Gastrocnemius medialis (tissue), 4 donors: Measurements from ENCODE around the gene GNAQ. TPM values are rescaled to one million over a fixed set of nuclear protein-coding genes. Genes with fewer than 3 reads are reported as not detected.

ENCODE experiments used
- ATAC-seq, 2 donors: fragments of 150-250 bp; one replicate each; pipeline ENCODE4 v1.9.1; 2016
- DNase-seq, 2 donors: peaks; one replicate each; pipeline ENCODE4 v3.0.0-alpha.2; 2019
- H3K27ac ChIP-seq, 4 donors: fragments of 200-600 bp; sonication (generic); 1 replicate in 1 of 4; 2 replicates in 3 of 4; pipeline ENCODE4 v1.5.1; 2016 to 2018; ENCODE audit warnings: mild to moderate bottlenecking in 2 of 4, moderate library complexity in 1 of 4
- H3K27me3 ChIP-seq, 3 donors: fragments of 200-600 bp; sonication (generic) in 2 of 3; 1 replicate in 1 of 3; 2 replicates in 2 of 3; pipeline versions ENCODE4 v1.5.1 to v1.6.0; 2016 to 2019; ENCODE audit warnings: mild to moderate bottlenecking in 1 of 3, moderate library complexity in 1 of 3
- H3K36me3 ChIP-seq, 2 donors: fragments of 200-600 bp; sonication (generic) in 1 of 2; one replicate each; pipeline ENCODE4 v1.5.1; 2017 to 2018
- H3K4me1 ChIP-seq, 2 donors: fragments of 200-600 bp; sonication (generic) in 1 of 2; one replicate each; pipeline ENCODE4 v1.5.1; 2016 to 2017; ENCODE audit warnings: mild to moderate bottlenecking in 2 of 2
- H3K4me3 ChIP-seq, 4 donors: fragments of 200-600 bp; sonication (generic) in 3 of 4; 1 replicate in 1 of 4; 2 replicates in 3 of 4; pipeline ENCODE4 v1.5.1; 2016 to 2019; ENCODE audit warnings: mild to moderate bottlenecking in 2 of 4
- H3K9me3 ChIP-seq, 3 donors: fragments of 200-600 bp; sonication (generic) in 2 of 3; 1 replicate in 1 of 3; 2 replicates in 2 of 3; pipeline ENCODE4 v1.5.1; 2016 to 2019
- CTCF ChIP-seq, 5 experiments: fragments of 450-650 bp in 3 of 5; fragments of 200-600 bp in 2 of 5; sonication (generic) in 2 of 5; IDR thresholded peaks in 4 of 5; conservative IDR thresholded peaks in 1 of 5; 1 replicate in 4 of 5; 2 replicates in 1 of 5; pipeline ENCODE4 v1.5.1; 2016 to 2019; ENCODE audit warnings: antibody characterized with exemption in 5 of 5, mild to moderate bottlenecking in 3 of 5, moderate library complexity in 3 of 5
- POLR2A ChIP-seq, 2 donors: fragments of 450-650 bp; IDR thresholded peaks; one replicate each; pipeline ENCODE4 v1.6.1; 2017; ENCODE audit warnings: antibody characterized with exemption in 2 of 2, mild to moderate bottlenecking in 2 of 2, moderate library complexity in 2 of 2
- in situ Hi-C, 4 donors: fragments of 200-750 bp; cut with MboI; loops; one replicate each; pipeline versions ENCODE4 v1.15.0 to v1.8.0; 2017; ENCODE audit warnings: low sequenced_read_pairs in 4 of 4
- intact Hi-C: fragments of 100-400 bp; cut with DNase I; formaldehyde crosslinking; loops from one replicate; pipeline ENCODE4 v1.15.1; 2023; ENCODE audit warnings: low total_unique reads
- total RNA-seq, 4 donors: library from RNA; depleted of rRNA; stranded (reverse); fragments of >200 nt; gene quantifications; one replicate each; pipeline versions ENCODE4 v1.1.0 to v1.2.3, GENCODE V29; 2016

Gene GNAQ
- total RNA-seq, 4 donors from 2014 or later, result 11.3 to 25.9 (median 18.7) TPM

GRCh38 chr9:78050421-78050820 lies 18.8 kb upstream of the GNAQ start:
- H3K27ac ChIP-seq, result no peak overlapping the region
- H3K9me3 ChIP-seq, result no peaks in the 10 kb centered on the region
- intact Hi-C loops, result no loop called here
- in situ Hi-C loops, result no loop called here
- no peaks in the 10 kb centered on the region for H3K36me3 ChIP-seq
- peaks cover 0 to 2% (median 0%) of the 10 kb centered on the region in 3 donors for H3K27me3 ChIP-seq
- DNase-seq, result no peak
- TF ChIP-seq POLR2A (IDR thresholded peaks at IDR 0.05) (no peak), CTCF (IDR thresholded peaks at IDR 0.05 in 4 of 5, conservative IDR thresholded peaks at IDR 0.05 in 1 of 5) (no peak)
- H3K4me1 ChIP-seq, result no peaks in the 10 kb centered on the region
- H3K4me3 ChIP-seq, result no peak overlapping the region
- no peak for ATAC-seq

GRCh38 chr9:78049484-78049883 lies 17.9 kb upstream of the GNAQ start:
- ATAC-seq, result no peak
- in situ Hi-C loops, result loop anchor here (10.0 to 25.0 kb wide), 6 partner anchors 212 to 612 kb away; no protein-coding TSS in a partner anchor
- H3K27me3 ChIP-seq, result peaks cover 0 to 2% (median 0%) of the 10 kb centered on the region in 3 donors

GRCh38 chr9:78047106-78047505 lies 15.5 kb upstream of the GNAQ start:
- Histone ChIP-seq H3K9me3 (no peaks in the 10 kb centered on the region), H3K4me1 (no peaks in the 10 kb centered on the region), H3K36me3 (no peaks in the 10 kb centered on the region), H3K27ac (no peak overlapping the region), H3K27me3 (peaks cover 0 to 2% (median 0%) of the 10 kb centered on the region in 3 donors), H3K4me3 (no peak overlapping the region)
- ATAC-seq, result no peak
- intact Hi-C loops (no loop called here), in situ Hi-C loops (loop anchor here (10.0 to 25.0 kb wide), 6 partner anchors 210 to 610 kb away; no protein-coding TSS in a partner anchor)
- TF ChIP-seq CTCF (IDR thresholded peaks at IDR 0.05 in 4 of 5, conservative IDR thresholded peaks at IDR 0.05 in 1 of 5) (no peak), POLR2A (IDR thresholded peaks at IDR 0.05) (no peak)
- no peak for DNase-seq

More at GRCh38 chr9:78049484-78049883, 17.9 kb upstream of the GNAQ start:
- intact Hi-C loops, result no loop called here
- no peaks in the 10 kb centered on the region for H3K9me3 ChIP-seq
- no peak overlapping the region for H3K27ac ChIP-seq
- TF ChIP-seq CTCF (IDR thresholded peaks at IDR 0.05 in 4 of 5, conservative IDR thresholded peaks at IDR 0.05 in 1 of 5) (no peak), POLR2A (IDR thresholded peaks at IDR 0.05) (no peak)
- no peak for DNase-seq
- H3K4me3 ChIP-seq, result no peak overlapping the region
- no peaks in the 10 kb centered on the region for H3K4me1 ChIP-seq
- H3K36me3 ChIP-seq, result no peaks in the 10 kb centered on the region

GRCh38 chr9:78046112-78046511 lies 14.5 kb upstream of the GNAQ start:
- intact Hi-C loops (no loop called here), in situ Hi-C loops (loop anchor here (10.0 to 25.0 kb wide), 6 partner anchors 209 to 609 kb away; no protein-coding TSS in a partner anchor)
- H3K27me3 ChIP-seq, result peaks cover 0 to 2% (median 0%) of the 10 kb centered on the region in 3 donors
- ATAC-seq, result no peak
- no peak for TF ChIP-seq POLR2A (IDR thresholded peaks at IDR 0.05)
- no peak for TF ChIP-seq CTCF (IDR thresholded peaks at IDR 0.05 in 4 of 5, conservative IDR thresholded peaks at IDR 0.05 in 1 of 5)
- no peak overlapping the region for H3K27ac ChIP-seq
- no peak overlapping the region for H3K4me3 ChIP-seq
- DNase-seq, result no peak
- H3K9me3 ChIP-seq, result no peaks in the 10 kb centered on the region
- H3K36me3 ChIP-seq, result no peaks in the 10 kb centered on the region
- no peaks in the 10 kb centered on the region for H3K4me1 ChIP-seq

- DNase-seq (no peak), ATAC-seq (no peak)
- Histone ChIP-seq H3K36me3 (no peaks in the 10 kb centered on the region), H3K27me3 (peaks cover 0 to 2% (median 0%) of the 10 kb centered on the region in 3 donors), H3K27ac (no peak overlapping the region), H3K4me3 (no peak overlapping the region), H3K9me3 (no peaks in the 10 kb centered on the region), H3K4me1 (no peaks in the 10 kb centered on the region)
- TF ChIP-seq CTCF (IDR thresholded peaks at IDR 0.05 in 4 of 5, conservative IDR thresholded peaks at IDR 0.05 in 1 of 5) (no peak), POLR2A (IDR thresholded peaks at IDR 0.05) (no peak)
- in situ Hi-C loops, result loop anchor here (10.0 to 25.0 kb wide), 6 partner anchors 208 to 608 kb away; no protein-coding TSS in a partner anchor
- intact Hi-C loops, result no loop called here
Observed at GRCh38 chr9:78044886-78045285, 13.3 kb upstream of the GNAQ start.
